GM19043 (cell line): ENCODE results near the gene RIMS3.

Source experiments
- ATAC-seq: cut with Tn5 transposase; IDR thresholded peaks from one replicate; pipeline ENCODE4 v1.9.1; 2021; ENCODE audit warnings: low read depth; ENCODE audit not compliant: unreplicated experiment

Gene RIMS3

GRCh38 chr1:40658751-40659648 lies 6.5 kb downstream of the RIMS3 start:
- no peak for ATAC-seq

DNA sequence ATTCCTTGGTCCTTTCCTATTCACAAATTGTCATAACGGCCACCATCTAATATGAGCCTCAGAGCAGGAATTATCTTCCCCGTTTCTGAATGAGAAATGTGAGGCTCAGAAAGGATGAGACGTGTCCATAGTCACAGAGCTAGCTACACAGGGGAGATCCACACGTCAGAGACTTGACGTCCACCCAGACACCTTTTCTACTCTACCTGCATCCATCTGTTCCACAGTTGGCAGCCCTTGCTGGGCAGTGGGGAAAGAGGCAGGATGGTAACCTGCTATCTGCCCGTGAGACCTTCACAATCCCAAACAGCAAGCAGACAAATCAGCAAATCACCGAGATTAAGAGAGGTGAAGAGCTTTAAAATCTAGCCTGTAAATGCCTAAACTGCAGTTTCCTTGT lies 8.4 kb downstream of the RIMS3 start:
- ATAC-seq = no peak

DNA sequence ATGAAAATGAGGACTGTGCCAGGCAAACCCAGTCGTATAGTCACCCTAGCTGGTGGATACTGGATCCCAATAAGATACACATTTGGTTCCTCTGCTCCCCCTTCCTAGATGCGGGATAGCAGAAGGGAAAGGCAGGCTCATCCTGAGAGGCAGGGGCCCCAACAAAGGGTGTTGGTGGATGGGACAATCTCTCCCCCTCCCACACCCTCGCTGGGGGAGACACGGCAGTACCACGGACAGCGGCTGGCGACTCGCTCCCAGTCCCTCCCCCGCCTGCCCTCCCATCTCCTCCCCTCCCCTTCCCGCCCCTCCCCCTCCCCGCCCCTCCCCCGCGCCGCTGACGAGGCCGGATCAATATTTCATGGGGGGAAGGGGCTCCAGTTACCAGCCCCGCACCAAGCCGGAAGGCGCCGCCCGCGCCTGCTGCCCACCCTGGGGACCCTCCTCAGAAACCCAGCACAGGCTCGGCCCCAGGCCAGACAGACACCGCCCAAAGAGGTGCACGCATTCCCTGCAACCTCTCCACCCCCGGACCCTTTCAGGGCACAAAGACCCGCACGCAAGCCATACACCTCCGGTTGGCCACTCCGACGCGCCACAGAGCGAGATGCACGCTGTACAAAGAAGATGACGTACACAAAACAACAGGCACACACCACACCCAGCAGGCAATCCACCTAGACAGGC lies 11.5 kb downstream of the RIMS3 start:
- no peak for ATAC-seq

- no peak for ATAC-seq
These were observed 12.5 kb downstream of the RIMS3 start for GRCh38 chr1:40652979-40653378.

GRCh38 chr1:40652468-40652867 lies 13.0 kb downstream of the RIMS3 start:
- no peak for ATAC-seq

GRCh38 chr1:40651138-40651857 lies 14.2 kb downstream of the RIMS3 start:
- no peak for ATAC-seq

GRCh38 chr1:40650075-40650474 lies 15.4 kb downstream of the RIMS3 start:
- ATAC-seq = no peak

DNA sequence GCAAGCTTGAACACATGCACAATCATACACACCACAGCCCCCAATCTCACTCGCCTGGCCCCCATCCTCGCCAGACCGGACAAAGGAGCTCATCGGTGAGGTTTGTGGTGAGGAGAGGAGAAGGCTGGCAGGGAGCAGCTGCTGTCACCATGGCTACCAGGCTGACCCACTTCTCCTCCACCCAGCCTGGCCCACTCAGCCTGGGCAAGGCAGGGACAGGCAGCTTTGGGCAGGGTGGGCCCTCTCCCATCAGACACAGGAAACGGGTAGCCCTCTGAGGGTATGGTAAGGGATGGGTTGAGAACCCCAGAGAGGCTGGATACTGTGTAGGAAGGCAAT lies 15.9 kb downstream of the RIMS3 start:
- no peak for ATAC-seq

DNA sequence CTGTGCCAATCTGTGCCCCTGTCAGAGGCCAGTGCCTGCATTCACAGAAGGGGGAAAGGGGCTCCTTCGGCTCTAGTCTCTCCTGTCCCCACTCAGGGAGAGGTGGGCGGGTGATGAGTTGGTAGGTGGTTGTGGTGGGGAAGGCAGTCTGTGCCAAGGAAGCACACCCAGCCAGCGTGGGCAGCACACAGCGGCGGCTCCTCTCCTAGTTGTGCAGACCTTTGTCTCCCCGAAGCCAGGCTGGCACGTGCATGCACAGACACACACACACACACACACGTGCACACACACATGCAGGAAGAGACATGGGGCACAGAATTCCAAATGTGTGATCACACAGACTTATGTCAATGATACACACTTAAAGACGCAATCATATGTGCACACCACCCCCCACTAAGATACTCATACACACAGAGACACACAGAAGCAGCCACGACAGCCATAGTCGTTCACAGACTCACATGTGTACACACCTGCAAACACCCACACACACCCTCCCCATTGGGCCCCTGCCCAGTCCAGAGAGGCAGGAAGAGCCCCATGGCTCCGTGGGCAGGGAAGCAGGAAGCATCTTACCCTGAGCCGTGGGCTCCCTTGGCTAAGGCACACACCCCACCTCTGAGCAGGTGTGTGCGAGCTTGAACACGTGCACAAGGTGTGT lies 16.4 kb downstream of the RIMS3 start:
- no peak for ATAC-seq

GRCh38 chr1:40648200-40648599 lies 17.3 kb downstream of the RIMS3 start:
- no peak for ATAC-seq

GRCh38 chr1:40646315-40646714 lies 19.2 kb downstream of the RIMS3 start:
- ATAC-seq = no peak

- no peak for ATAC-seq
These were observed 20.3 kb downstream of the RIMS3 start for GRCh38 chr1:40645118-40645680.

- no peak for ATAC-seq
These were observed 23.8 kb downstream of the RIMS3 start for GRCh38 chr1:40641601-40642242.

GRCh38 chr1:40640314-40641076 lies 25.0 kb downstream of the RIMS3 start:
- ATAC-seq = no peak

DNA sequence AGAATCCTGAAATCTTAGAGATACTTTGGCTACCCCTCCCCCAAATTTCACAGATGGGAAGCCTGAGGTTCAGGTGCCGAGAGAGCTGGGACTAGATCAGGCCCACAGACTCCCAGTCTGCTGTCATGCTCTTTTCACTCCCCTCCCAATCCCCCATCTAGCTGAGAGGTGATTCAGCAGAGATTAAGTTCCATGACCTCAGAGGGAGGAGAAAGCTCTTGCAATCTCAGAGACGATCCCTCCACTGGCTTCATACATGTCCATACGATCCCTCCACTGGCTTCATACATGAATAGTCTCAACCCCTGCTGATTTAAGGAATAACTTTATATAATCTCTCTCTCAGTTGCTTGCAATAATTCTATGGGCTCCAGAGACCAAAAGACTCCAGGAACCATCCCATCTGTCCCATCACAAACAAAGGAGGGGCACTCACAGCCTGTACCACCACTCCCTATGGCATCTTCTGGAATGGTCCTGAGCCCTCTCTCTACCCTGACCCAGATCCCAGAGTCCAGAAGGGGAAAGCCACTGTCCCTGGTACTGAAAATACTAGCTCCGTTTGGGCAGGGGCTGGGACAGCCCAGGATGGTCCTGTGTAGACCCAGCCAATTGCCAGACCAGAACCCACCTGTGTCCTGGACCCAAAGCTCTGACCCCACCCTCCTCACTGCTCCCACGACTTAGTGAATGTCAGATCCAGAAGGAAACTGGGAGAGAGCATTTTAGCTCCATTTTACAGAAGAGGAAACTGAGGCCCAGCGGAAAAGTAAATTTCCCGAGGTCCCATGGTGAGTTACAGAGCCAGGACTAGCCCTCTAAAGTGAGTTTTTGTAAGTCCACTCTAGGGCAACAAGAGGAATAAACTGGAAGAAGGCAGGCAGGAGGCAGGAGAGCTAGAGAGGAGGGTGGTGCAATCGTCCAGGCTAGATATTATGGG lies 27.1 kb downstream of the RIMS3 start:
- no peak for ATAC-seq

GRCh38 chr1:40637470-40638007 lies 27.9 kb downstream of the RIMS3 start:
- no peak for ATAC-seq

DNA sequence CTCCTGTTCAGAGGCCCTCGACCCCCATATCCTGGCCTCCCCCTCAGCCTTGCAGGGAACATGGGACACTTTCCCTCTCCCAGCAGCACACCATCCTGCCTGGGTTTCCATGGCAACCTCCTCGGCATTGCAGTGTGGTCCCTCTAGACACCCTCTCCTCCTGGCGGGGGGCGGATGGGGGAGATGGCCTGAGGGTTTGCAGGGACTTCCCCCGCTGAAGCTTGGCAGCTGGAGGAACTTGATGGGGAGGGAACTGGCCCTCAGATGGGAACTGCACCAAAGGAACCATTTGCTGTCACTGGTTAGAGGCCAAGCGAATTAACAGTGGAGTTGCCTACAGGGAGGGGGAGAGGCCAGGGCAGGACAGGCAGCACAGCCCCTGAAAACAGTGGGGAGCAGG lies 28.7 kb downstream of the RIMS3 start:
- no peak for ATAC-seq
